H1 (cell line): ENCODE results near the gene CTIF. TPM values are rescaled to one million over a fixed set of nuclear protein-coding genes. Genes with fewer than 3 reads are reported as not detected.

Source experiments
- CTCF ChIA-PET: fragments of 300-600 bp; sonication (Branson Sonifier 250); formaldehyde crosslinking; loops from one replicate; lab custom pipeline; 2021; ENCODE audit not compliant: partially characterized antibody; lab: Charles Lee
- POLR2A ChIA-PET: fragments of 300-600 bp; sonication (Branson Sonifier 250); formaldehyde crosslinking; loops from one replicate; lab custom pipeline; 2021; ENCODE audit warnings: inconsistent platforms; ENCODE audit not compliant: partially characterized antibody; lab: Charles Lee
- DNase-seq, 2 experiments: peaks; one replicate each; pipeline versions ENCODE4 v3.0.0 to v3.0.0-alpha.2; 2010 to 2022; ENCODE audit warnings: low spot score in 2 of 2, low read depth in 1 of 2, mixed read lengths in 1 of 2
- FAIRE-seq: peaks from 2 replicates; lab custom pipeline; 2011; peaks lifted over from hg19 to GRCh38; lab: Jason Lieb, UNC
- H2AFZ ChIP-seq: 2 replicates; pipeline ENCODE4 v1.8.1; 2012; ENCODE audit warnings: low read length, inconsistent platforms
- H2AK5ac ChIP-seq: 2 replicates; pipeline ENCODE4 v1.6.1; 2013; ENCODE audit warnings: low read depth, low read length
- H2BK120ac ChIP-seq: replicated peaks from 2 replicates; pipeline ENCODE3; 2013; ENCODE audit warnings: low read depth, low read length, inconsistent platforms
- H2BK12ac ChIP-seq: 2 replicates; pipeline ENCODE4 v1.6.1; 2013; ENCODE audit warnings: low read depth, low read length
- H2BK15ac ChIP-seq: 2 replicates; pipeline ENCODE4 v1.6.1; 2013; ENCODE audit warnings: low read length
- H2BK20ac ChIP-seq: 2 replicates; pipeline ENCODE4 v1.6.1; 2013; ENCODE audit warnings: low read length
- H2BK5ac ChIP-seq: 2 replicates; pipeline ENCODE4 v1.6.1; 2013; ENCODE audit warnings: low read depth, low read length
- H3K14ac ChIP-seq: 2 replicates; pipeline ENCODE4 v1.6.1; 2013; ENCODE audit warnings: inconsistent platforms; ENCODE audit not compliant: insufficient read length
- H3K18ac ChIP-seq: 2 replicates; pipeline ENCODE4 v1.6.1; 2013; ENCODE audit warnings: low read length; ENCODE audit errors: extremely low read depth
- H3K23ac ChIP-seq: 2 replicates; pipeline ENCODE4 v1.6.1; 2013; ENCODE audit warnings: inconsistent platforms; ENCODE audit not compliant: insufficient read length
- H3K23me2 ChIP-seq: 2 replicates; pipeline ENCODE4 v1.6.1; 2013; ENCODE audit warnings: low read depth, low read length
- H3K27ac ChIP-seq: 2 replicates; pipeline ENCODE4 v1.6.1; 2011; ENCODE audit warnings: low read depth, low read length, inconsistent platforms
- H3K27me3 ChIP-seq, 4 experiments: replicated peaks in 1 of 4; 1 replicate in 1 of 4; 2 replicates in 3 of 4; pipeline versions ENCODE4 v1.6.1 to v1.8.1; 2011 to 2013; ENCODE audit warnings: low read length in 3 of 4, mild to moderate bottlenecking in 3 of 4, inconsistent platforms in 2 of 4, mixed read lengths in 2 of 4, moderate library complexity in 1 of 4; ENCODE audit not compliant: control insufficient read depth in 3 of 4, insufficient read depth in 3 of 4; ENCODE audit errors: extremely low read depth in 1 of 4
- H3K36me3 ChIP-seq, 4 experiments: 2 replicates each; pipeline versions ENCODE4 v1.6.1 to v1.8.1; 2011 to 2013; ENCODE audit warnings: mild to moderate bottlenecking in 4 of 4, low read length in 3 of 4, moderate library complexity in 2 of 4, control low read depth in 1 of 4, inconsistent platforms in 1 of 4; ENCODE audit not compliant: insufficient read depth in 4 of 4, control insufficient read depth in 2 of 4
- H3K4ac ChIP-seq: replicated peaks from 2 replicates; pipeline ENCODE3; 2013; ENCODE audit warnings: low read length, low read depth, mixed read lengths, inconsistent platforms; ENCODE audit not compliant: insufficient read length
- H3K4me1 ChIP-seq, 4 experiments: replicated peaks in 1 of 4; 1 replicate in 1 of 4; 2 replicates in 3 of 4; pipeline versions ENCODE4 v1.6.1 to v1.8.1; 2011 to 2013; ENCODE audit warnings: low read length in 3 of 4, inconsistent platforms in 2 of 4, mixed read lengths in 1 of 4; ENCODE audit not compliant: insufficient read depth in 4 of 4, control insufficient read depth in 3 of 4
- H3K4me2 ChIP-seq, 2 experiments: 2 replicates each; pipeline versions ENCODE4 v1.6.1 to v1.8.1; 2011 to 2013; ENCODE audit warnings: low read depth in 2 of 2, low read length in 2 of 2, control low read depth in 1 of 2, inconsistent platforms in 1 of 2, mild to moderate bottlenecking in 1 of 2; ENCODE audit not compliant: insufficient read depth in 1 of 2
- H3K4me3 ChIP-seq, 4 experiments: fragments of 200-600, 300-600 bp in 1 of 4; sonication (generic), shearing (Covaris generic), sonication (Bioruptor Twin) in 1 of 4; 2 replicates each; pipeline versions ENCODE4 v1.5.1 to v1.8.1; 2011 to 2016; ENCODE audit warnings: low read length in 4 of 4, low read depth in 3 of 4, control low read depth in 2 of 4, inconsistent platforms in 2 of 4, mild to moderate bottlenecking in 2 of 4, mixed read lengths in 1 of 4, moderate library complexity in 1 of 4; ENCODE audit not compliant: insufficient read depth in 2 of 4; ENCODE audit errors: extremely low read depth in 1 of 4
- H3K56ac ChIP-seq: replicated peaks from 2 replicates; pipeline ENCODE3; 2013; ENCODE audit warnings: low read depth, mild to moderate bottlenecking, mixed read lengths, low read length, inconsistent platforms; ENCODE audit not compliant: insufficient read length
- H3K79me1 ChIP-seq: 2 replicates; pipeline ENCODE4 v1.6.1; 2013; ENCODE audit warnings: low read depth, low read length, control low read depth
- H3K79me2 ChIP-seq, 2 experiments: 2 replicates each; pipeline versions ENCODE4 v1.6.1 to v1.8.1; 2012 to 2013; ENCODE audit warnings: low read length in 2 of 2, mild to moderate bottlenecking in 2 of 2, inconsistent platforms in 1 of 2; ENCODE audit not compliant: insufficient read depth in 2 of 2, control insufficient read depth in 1 of 2
- H3K9ac ChIP-seq, 4 experiments: replicated peaks in 1 of 4; 1 replicate in 1 of 4; 2 replicates in 3 of 4; pipeline versions ENCODE4 v1.6.1 to v1.8.1; 2011 to 2013; ENCODE audit warnings: low read depth in 3 of 4, low read length in 3 of 4, control low read depth in 2 of 4, mild to moderate bottlenecking in 2 of 4, moderate library complexity in 2 of 4, inconsistent platforms in 1 of 4; ENCODE audit errors: extremely low read depth in 1 of 4
- H3K9me3 ChIP-seq, 2 experiments: 2 replicates each; pipeline versions ENCODE4 v1.6.1 to v1.8.1; 2012 to 2013; ENCODE audit warnings: mild to moderate bottlenecking in 2 of 2, moderate library complexity in 2 of 2, control low read depth in 1 of 2, inconsistent platforms in 1 of 2, low read depth in 1 of 2, low read length in 1 of 2, mixed read lengths in 1 of 2; ENCODE audit not compliant: insufficient read depth in 2 of 2
- H4K20me1 ChIP-seq, 2 experiments: replicated peaks in 1 of 2; 2 replicates each; pipeline versions ENCODE3 to v1.8.1; 2011 to 2013; ENCODE audit warnings: inconsistent platforms in 2 of 2, low read length in 2 of 2, mild to moderate bottlenecking in 1 of 2; ENCODE audit not compliant: insufficient read depth in 2 of 2, control insufficient read depth in 1 of 2
- H4K5ac ChIP-seq: 2 replicates; pipeline ENCODE4 v1.6.1; 2013; ENCODE audit warnings: low read length, low read depth, mixed read lengths, inconsistent platforms; ENCODE audit not compliant: insufficient read length
- H4K8ac ChIP-seq: 2 replicates; pipeline ENCODE4 v1.8.0; 2013; ENCODE audit warnings: mild to moderate bottlenecking, moderate library complexity, low read length, inconsistent platforms; ENCODE audit not compliant: insufficient read depth; ENCODE audit errors: extremely low read depth
- H4K91ac ChIP-seq: replicated peaks from 2 replicates; pipeline ENCODE3; 2013; ENCODE audit warnings: low read length, mixed read lengths, inconsistent platforms; ENCODE audit not compliant: insufficient read length
- CREB1 ChIP-seq: IDR thresholded peaks from 2 replicates; pipeline ENCODE4 v1.6.1; 2012; ENCODE audit warnings: inconsistent platforms
- EZH2 ChIP-seq: fragments of 200-600 bp; sonication (generic); IDR thresholded peaks from 2 replicates; pipeline ENCODE4 v1.7.1; 2012; ENCODE audit warnings: low read depth, mild to moderate bottlenecking, moderate library complexity, low read length, inconsistent platforms; ENCODE audit not compliant: severe bottlenecking
- GTF2F1 ChIP-seq: IDR thresholded peaks from 2 replicates; pipeline ENCODE4 v1.6.1; 2012; ENCODE audit warnings: low read depth, low read length, improper control_type of control experiment, borderline replicate concordance
- PHF8 ChIP-seq: fragments of 200-600 bp; sonication (generic); conservative IDR thresholded peaks from 2 replicates; pipeline ENCODE4 v1.7.1; 2012; ENCODE audit warnings: low read depth, mild to moderate bottlenecking, inconsistent platforms, low read length, moderate library complexity
- POU5F1 ChIP-seq: IDR thresholded peaks from 2 replicates; pipeline ENCODE4 v1.6.1; 2011; ENCODE audit warnings: low read depth, mild to moderate bottlenecking, low read length, moderate library complexity
- RBBP5 ChIP-seq: IDR thresholded peaks from 2 replicates; pipeline ENCODE4 v1.7.1; 2012; ENCODE audit warnings: low read depth, mild to moderate bottlenecking, inconsistent platforms, low read length, moderate library complexity, borderline replicate concordance
- SIX5 ChIP-seq: IDR thresholded peaks from 2 replicates; pipeline ENCODE4 v1.6.1; 2011; ENCODE audit warnings: mild to moderate bottlenecking, low read depth, low read length
- SP2 ChIP-seq: IDR thresholded peaks from 2 replicates; pipeline ENCODE4 v1.6.1; 2012; ENCODE audit warnings: mild to moderate bottlenecking, low read length, inconsistent platforms
- TCF12 ChIP-seq: IDR thresholded peaks from 2 replicates; pipeline ENCODE4 v1.6.1; 2011; ENCODE audit warnings: low read depth, mild to moderate bottlenecking, low read length
- YY1 ChIP-seq: IDR thresholded peaks from 2 replicates; pipeline ENCODE4 v1.6.1; 2011; ENCODE audit warnings: low read depth, mild to moderate bottlenecking, low read length
- WGBS, 2 experiments: shearing (Covaris generic) in 1 of 2; methylation state at CpG; one replicate each; pipeline versions ENCODE4 v1.1.6 to v1.1.7; 2013 to 2015; ENCODE audit warnings: low lambda C conversion rate in 2 of 2, mixed read lengths in 2 of 2, inconsistent platforms in 1 of 2, low coverage in 1 of 2, missing lambda C conversion rate in 1 of 2; ENCODE audit not compliant: insufficient replicate concordance in 2 of 2, insufficient coverage in 1 of 2, insufficient read length in 1 of 2; ENCODE audit errors: extremely low coverage in 1 of 2, missing lambda C conversion rate in 1 of 2; 5-methylcytosine and 5-hydroxymethylcytosine counted together
- polyA plus RNA-seq, 7 experiments: library from polyadenylated mRNA; depleted of rRNA in 3 of 7; stranded (reverse) in 5 of 7; unstranded in 2 of 7; fragments of >200 nt in 5 of 7; fragments of 200-250 nt in 2 of 7; gene quantifications; 1 replicate in 5 of 7; 2 replicates in 1 of 7; 4 replicates in 1 of 7; pipeline versions ENCODE4 v1.2.1 to v1.2.3, GENCODE V29; 2011 to 2013; ENCODE audit warnings: missing spikeins in 2 of 7, mixed read lengths in 2 of 7
- total RNA-seq: library from RNA; stranded (reverse); fragmentation: NEBNext Ultra II Directional; extraction: Animal tissue kit (Norgen Biotek cat#: 25700); gene quantifications from 2 replicates; pipeline ENCODE4 v1.2.1, GENCODE V29; 2021
- TF ChIP-seq, protein P1 (sequence below), 3 experiments: IDR thresholded peaks; 1 replicate in 2 of 3; 2 replicates in 1 of 3; pipeline versions ENCODE4 v1.5.1 to v1.6.1; 2011; ENCODE audit warnings: low read length in 3 of 3, mild to moderate bottlenecking in 3 of 3, inconsistent platforms in 2 of 3, low read depth in 1 of 3, moderate library complexity in 1 of 3; ENCODE audit not compliant: insufficient read depth in 1 of 3; ENCODE audit errors: control extremely low read depth in 1 of 3

Gene CTIF
- total and polyA plus RNA-seq, 2 of the 8 experiments (the other 6 are each of a cell fraction or from before 2014, with no cell fraction given): 9.0 to 17.8 TPM

GRCh38 chr18:48815581-48816324 lies 276.9 kb downstream of the CTIF start:
- Histone ChIP-seq H3K4me1 (no peaks in the 10 kb centered on the region), H2AK5ac (no peak overlapping the region), H4K20me1 (no peaks in the 10 kb centered on the region), H3K79me2 (no peaks in the 10 kb centered on the region), H2AFZ (no peak overlapping the region), H2BK20ac (no peak overlapping the region), H3K18ac (no peak overlapping the region), H3K14ac (no peak overlapping the region), H2BK15ac (no peak overlapping the region), H2BK120ac (no peak overlapping the region), H3K23me2 (no peaks in the 10 kb centered on the region), H3K27ac (no peak overlapping the region), H2BK12ac (no peak overlapping the region), H3K4me2 (no peak overlapping the region), H3K56ac (no peak overlapping the region), H3K4ac (no peak overlapping the region), H3K9ac (no peak overlapping the region), H3K36me3 (no peaks in the 10 kb centered on the region), H3K23ac (no peak overlapping the region), H4K91ac (no peak overlapping the region), H4K8ac (no peak overlapping the region), H3K79me1 (no peaks in the 10 kb centered on the region), H2BK5ac (no peak overlapping the region), H3K9me3 (no peaks in the 10 kb centered on the region; a peak in 1 of 4 replicates), H4K5ac (no peak overlapping the region), H3K4me3 (no peak overlapping the region), H3K27me3 (no peaks in the 10 kb centered on the region)
- FAIRE-seq (no peak), DNase-seq (no peak)
- 92% methylated on average over 5 of the region's 5 CpGs; no CpG with 5 or more reads in 1 of the 2 experiments for WGBS, 2 experiments
- POLR2A ChIA-PET: interaction anchor here (2.4 kb wide), 1 partner anchor 11 kb away, joined by 5 read pairs; no protein-coding TSS in a partner anchor
- CTCF ChIA-PET: interaction anchor here (0.7 to 1.0 kb wide), 2 partner anchors 10 to 35 kb away, joined by 3 read pairs; no protein-coding TSS in a partner anchor
- no peak for TF ChIP-seq SP2
- no peak for TF ChIP-seq RBBP5
- no peak for TF ChIP-seq CREB1
- TF ChIP-seq GTF2F1: no peak
- TF ChIP-seq SIX5: no peak
- no peak for TF ChIP-seq TCF12
- TF ChIP-seq, protein P1, sequence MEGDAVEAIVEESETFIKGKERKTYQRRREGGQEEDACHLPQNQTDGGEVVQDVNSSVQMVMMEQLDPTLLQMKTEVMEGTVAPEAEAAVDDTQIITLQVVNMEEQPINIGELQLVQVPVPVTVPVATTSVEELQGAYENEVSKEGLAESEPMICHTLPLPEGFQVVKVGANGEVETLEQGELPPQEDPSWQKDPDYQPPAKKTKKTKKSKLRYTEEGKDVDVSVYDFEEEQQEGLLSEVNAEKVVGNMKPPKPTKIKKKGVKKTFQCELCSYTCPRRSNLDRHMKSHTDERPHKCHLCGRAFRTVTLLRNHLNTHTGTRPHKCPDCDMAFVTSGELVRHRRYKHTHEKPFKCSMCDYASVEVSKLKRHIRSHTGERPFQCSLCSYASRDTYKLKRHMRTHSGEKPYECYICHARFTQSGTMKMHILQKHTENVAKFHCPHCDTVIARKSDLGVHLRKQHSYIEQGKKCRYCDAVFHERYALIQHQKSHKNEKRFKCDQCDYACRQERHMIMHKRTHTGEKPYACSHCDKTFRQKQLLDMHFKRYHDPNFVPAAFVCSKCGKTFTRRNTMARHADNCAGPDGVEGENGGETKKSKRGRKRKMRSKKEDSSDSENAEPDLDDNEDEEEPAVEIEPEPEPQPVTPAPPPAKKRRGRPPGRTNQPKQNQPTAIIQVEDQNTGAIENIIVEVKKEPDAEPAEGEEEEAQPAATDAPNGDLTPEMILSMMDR (IDR thresholded peaks at IDR 0.05; ENCODE audit: control extremely low read depth in 1 of 3, insufficient read depth in 1 of 3, low read depth in 1 of 3, low read length in 3 of 3): no peak
- TF ChIP-seq PHF8: no peak
- TF ChIP-seq YY1: no peak
- no peak for TF ChIP-seq POU5F1
- no peak for TF ChIP-seq EZH2
